Left lobe of liver (tissue), 2 donors: ENCODE results near the gene NRP1. TPM values are rescaled to one million over a fixed set of nuclear protein-coding genes. Genes with fewer than 3 reads are reported as not detected.
"Not testable (repeated sequence)": the region's sequence is repeated elsewhere in the genome, so short reads cannot be mapped to it uniquely, and the experiment has no call there.

Experiments used
- ATAC-seq: fragments of 200-7000 bp; cut with Tn5 transposase; one replicate; pipeline ENCODE4 v1.9.1; 2020; ENCODE audit warnings: mild to moderate bottlenecking, moderate library complexity
- DNase-seq: peaks from one replicate; pipeline ENCODE4 v3.0.0-alpha.2; 2020; ENCODE audit warnings: low spot score
- total RNA-seq: library from RNA; stranded (reverse); gene quantifications from one replicate; pipeline ENCODE4 v1.2.1, GENCODE V29; 2021
- donor health status: DM: no; HTN: no; CAD: no; lungs with moderate emphysema.
- donor health status: DM: no; HTN: yes; CAD: no.

The NRP1 gene
- 20.6 TPM for total RNA-seq

DNA sequence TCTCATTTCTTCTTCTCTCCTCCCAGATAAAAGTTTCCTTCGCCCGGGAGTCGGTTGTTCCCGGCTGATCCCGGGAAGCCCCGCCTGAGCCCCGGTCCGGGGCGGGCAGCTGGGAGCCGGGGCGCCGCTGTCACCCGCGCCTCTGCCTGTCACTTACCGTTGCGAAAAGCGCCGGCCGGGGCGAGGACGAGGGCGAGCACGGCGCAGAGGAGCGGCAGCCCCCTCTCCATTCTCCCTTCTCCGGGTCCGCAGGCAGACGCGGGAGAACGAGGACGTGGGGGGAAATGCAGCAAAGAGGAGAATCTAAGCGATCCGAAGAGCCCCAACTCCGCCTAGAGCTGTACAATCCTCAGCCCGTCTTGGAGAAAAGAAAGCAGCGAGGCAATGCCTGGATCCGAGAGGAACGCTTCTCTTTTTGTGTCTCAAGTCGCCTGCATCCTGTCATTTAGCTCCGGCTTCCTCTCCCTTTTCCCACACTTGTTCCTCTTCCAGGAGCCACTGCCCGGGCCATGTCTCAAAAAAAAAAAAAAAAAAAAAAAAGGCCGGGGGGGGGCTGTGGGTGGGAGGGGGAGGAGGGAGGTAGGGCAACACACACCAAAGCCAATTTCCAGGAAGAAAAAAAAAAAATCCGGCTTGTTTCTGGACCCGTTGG lies at the start of gene NRP1:
TSS of gene NRP1 (minus strand) at position 515 of the 652 bp plus-strand sequence. CDS start at position 230, 285 bp downstream.
- ATAC-seq (no peak), DNase-seq (peak; percentile 52)

DNA sequence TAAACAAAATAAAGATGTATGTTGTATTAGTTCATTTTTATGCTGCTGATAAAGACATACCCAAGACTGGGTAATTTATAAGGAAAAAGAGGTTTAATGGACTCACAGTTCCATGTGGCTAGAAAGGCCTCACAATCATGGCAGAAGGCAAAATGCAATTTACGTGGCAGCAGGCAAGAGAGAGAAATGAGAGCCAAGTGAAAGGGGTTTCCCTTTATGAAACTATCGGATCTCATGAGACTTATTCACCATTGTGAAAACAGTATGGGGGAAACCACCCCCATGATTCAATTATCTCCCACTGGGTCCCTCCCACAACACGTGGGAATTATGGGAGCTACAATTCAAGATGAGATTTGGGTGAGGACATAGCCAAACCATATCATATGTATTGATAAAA lies 49.7 kb upstream of the NRP1 start:
- DNase-seq, ATAC-seq: not testable (repeated sequence)

DNA sequence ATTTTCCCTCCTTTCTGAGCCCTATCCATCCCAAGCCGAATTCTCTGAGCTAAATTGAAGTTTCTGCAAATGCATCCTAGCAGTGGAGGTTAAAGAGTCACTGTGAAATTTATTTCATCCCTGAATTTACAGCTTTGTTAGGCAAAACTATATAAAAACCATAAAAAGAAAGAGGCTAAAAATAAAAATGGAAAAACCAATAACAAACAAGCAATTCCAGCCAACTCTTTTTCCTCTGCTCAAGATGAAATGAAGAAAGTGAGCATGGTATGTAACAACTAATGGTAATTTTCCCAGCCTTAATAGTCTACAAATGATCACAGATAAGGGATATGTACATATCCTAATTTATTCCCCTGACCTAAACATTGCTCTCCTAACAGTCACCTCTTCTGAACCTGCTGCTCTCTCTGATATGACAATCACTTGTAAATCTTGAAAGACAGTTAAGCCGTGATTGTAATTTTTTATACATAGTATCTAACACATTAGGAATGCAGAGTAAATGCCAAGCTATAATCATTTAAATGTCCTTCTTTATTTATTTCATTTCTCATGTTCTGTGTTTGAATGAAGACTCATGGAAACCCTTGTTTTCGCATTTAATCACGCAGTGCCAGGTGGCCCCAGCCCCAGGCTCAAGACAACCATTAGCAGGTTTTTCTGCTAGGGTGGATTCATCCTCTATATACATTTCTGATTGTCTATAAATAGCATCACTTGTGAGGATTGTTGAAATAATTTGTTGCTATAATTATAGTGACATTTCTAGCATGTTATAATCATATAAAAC lies 48.6 kb upstream of the NRP1 start:
- no peak for DNase-seq

DNA sequence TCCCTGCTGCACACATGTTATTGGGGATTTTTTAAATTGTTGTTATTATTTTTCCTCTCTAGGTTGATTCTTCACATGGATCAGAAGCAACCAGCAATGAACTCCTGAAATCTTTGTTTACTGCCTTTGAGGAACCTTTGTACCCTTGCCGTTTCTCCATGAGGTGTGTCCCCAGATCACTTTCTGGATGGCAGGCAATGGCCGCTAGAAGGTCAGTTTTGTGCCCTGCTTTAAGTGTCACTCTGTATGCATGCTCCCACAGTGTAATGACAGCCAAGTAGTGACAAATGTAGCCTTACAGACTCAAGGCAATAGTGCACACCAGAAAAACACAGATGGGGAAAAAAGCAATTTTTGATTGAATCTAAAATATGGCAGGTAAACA lies 47.7 kb upstream of the NRP1 start:
- ATAC-seq (peak; percentile 94), DNase-seq (peak; percentile 63)

More for the DNA sequence above, 48.6 kb upstream of the NRP1 start:
- no peak for ATAC-seq

DNA sequence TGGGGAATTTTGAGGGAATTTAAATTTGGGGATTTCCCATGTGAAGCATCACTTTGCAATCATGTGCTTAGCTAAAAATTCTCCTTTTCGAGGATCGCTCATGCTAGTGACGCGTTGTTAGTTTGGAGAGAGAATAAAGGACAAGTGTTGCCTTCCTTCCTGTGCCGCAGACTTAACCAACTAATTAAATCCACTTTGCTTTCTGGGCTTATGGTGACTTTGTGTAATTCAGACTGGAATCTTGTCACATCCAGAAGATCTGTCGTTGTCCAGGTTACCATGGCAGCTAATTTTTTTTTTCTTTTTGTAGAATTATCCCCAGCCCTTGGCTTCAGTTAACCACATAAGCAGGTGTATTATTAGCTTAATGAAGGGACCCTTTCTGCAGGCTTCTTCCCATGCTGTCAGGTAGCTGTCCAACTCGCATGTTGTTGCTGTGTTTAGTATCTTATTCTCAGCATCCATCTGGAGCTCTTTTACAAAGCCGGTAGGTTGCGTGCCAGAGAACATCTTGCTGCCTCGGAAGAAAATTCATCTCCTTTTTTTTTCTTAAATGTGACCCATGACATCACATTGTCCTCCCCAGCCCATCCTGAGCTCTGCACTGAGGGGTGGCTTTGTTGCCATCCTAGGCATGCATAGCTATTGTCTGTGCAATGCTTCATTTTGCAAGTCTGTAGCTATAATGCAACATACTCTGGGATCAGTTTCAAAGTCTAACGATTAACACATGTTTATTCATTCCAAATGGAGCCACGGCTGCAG lies 47.2 kb upstream of the NRP1 start:
- ATAC-seq = peak; percentile 77
- DNase-seq = no peak

DNA sequence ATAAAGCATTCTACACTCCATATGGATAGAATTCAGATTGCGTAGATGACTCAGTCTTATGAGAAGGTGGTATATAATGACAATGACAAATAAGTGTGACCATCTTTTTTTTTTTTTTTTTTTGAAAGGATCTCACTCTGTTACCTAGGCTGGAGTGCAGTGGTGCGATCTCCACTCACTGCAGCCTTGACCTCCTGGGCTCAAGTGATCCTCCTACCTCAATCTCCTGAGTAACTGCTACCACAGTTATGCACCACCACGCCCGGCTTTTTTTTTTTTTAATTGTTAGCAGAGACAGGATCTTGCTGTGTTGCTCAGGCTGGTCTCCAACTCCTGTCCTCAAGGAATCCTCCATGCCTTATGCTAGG lies 43.2 kb upstream of the NRP1 start:
- DNase-seq = no peak
- no peak for ATAC-seq

DNA sequence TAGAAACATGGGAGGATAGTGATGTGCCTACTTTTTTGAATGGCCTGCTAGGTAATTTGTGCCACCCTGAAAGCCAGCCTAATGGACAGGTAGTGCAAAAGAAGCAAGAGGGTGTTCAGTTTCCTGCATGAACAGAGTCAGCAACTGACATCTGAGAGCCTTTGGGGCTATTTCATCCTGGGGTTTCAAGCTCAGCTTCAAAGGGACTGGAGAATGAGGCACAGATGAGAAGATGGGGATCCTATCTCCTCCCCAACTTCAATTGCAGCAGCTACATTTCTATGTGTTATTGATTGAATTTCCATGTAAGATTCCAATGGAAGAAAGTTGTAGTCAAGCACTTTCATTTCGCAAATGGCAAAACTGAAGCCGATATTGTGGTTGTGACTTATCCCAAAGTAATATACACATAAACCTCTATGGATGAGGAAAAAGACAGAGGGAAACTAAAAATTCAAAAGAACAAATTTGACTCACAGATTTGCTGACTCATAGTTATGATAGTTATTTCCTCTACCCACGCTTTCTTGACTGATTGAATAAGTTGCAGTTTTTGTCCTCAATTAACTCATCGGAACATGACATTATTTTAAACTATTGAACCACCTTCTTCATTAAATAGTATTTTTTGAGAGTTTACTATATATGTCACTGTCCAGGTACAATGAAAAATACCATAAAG lies 42.6 kb upstream of the NRP1 start:
- ATAC-seq (no peak), DNase-seq (no peak)

DNA sequence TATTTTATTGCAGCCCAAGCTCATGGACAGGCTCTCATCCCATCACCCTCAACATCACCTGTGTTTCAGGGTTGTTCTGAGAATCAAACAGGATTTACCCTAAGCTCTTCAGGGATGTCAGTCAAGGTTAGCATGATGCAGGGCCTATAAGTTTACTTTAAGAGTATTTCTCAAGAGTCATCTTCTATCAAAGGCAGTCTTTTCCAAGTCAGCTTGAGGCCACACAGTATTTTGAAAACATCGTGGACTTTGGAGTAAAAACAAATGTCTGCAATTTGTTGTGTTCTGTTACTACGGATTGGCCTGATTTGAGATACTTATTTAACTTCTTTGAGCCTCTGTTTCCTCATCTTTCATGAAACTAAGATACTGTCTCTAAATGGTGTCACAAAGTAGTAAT lies 42.0 kb upstream of the NRP1 start:
- DNase-seq (no peak), ATAC-seq (no peak)

DNA sequence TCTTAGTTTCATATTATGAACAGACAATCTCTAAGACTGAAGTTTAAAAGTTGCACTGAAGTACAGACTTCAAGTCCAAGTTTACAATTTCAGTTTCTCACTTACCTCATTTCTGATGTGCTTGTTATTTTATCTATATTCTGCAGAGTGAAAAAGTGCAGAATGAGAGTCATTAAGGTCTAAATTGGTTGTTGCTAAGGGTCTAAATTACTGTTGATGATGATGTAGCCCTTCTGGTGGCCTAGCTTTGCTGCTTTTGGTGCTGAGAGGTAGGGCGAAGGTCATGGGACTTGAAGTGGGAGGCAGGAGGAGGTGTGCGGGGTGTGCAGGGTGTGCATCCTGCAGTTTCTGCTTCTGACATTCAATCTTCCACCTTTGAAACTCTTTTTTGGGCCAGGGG lies 38.8 kb upstream of the NRP1 start:
- ATAC-seq (no peak), DNase-seq (no peak)

DNA sequence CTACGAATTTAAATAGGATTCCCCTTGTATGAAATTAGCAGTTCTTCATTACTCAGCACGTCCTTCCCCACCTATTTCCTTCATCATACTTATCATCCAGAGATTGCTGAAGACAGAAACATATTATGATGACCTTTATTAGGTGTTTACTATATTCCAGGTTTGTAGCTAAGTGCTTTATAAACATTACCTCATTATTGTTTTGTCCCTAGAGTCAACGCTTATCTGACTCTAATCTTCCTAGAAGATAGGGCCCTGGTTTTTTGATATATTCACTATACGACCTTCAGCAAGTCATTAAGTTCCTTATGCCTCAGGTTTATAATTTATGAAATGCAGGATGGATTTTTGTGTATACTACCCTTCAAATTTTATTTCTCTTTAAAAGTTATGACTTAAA lies 36.8 kb upstream of the NRP1 start:
- ATAC-seq (no peak), DNase-seq (no peak)

DNA sequence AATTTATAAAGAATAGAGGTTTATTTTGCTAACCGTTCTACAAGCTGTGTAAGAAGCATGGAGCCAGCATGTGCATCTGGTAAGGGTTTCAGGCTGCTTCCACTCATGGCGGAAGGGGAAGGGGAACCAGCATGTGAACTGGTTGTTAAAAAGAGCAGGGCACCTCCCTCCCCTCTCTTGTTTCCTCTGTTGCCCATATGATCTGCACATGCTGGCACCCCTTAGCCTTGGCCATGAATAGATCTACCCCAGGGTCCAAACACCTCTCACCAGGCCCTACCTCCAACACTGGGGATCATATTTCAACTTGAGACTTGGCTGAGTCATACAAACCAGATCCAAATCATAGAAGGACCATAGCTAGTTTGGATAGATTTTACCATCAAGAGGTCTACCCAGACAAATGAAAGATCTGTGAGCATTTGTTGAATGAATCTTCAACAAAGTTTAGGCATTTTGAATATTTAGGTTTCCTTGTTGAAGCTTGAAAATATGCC lies 36.0 kb upstream of the NRP1 start:
- ATAC-seq (no peak), DNase-seq (no peak)

DNA sequence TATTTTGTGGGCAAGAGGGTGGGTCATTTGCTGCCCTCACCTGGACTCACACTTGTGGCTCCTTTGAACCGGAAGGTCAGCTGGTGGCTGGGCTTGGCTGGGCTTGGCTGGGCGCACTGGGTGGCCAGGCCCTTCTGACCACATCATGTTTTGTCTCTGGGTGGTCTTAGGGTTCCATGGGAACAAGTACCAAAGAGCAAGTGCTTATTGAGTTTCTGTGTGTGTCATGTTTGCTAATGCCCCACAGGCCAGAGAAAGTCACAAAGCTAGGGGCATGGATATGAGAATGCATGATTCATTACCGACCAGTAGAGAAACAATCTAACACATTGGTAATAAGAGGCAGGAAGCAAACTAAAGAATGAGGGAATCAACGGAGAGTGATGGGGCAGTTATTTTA lies 33.6 kb upstream of the NRP1 start:
- DNase-seq (no peak), ATAC-seq (no peak)

DNA sequence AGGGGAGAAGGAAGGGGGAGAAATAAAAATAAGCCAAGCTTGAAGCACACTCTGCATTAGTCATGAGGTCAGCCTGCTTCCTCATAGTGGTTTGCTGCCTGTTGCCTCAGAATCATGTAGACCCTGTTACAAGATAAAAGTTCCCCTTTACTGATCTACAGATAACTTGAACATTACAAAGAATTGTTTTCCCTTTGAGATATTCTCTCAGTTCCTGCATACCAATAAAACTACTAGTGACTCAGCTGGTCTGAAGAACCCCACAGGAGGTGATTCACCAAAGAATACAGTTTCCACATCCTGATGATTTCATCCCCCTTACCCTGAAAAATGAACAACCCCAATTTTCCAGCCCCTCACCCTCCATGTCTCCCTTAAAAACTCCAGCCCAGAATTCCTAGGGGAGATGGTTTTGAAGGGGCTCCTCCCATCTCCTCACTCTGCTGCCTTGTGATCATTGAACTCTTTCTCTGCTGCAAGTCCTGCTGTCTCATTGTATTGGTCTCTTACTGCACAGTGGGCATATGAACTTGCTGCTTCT lies 31.5 kb upstream of the NRP1 start:
- no peak for ATAC-seq
- no peak for DNase-seq

DNA sequence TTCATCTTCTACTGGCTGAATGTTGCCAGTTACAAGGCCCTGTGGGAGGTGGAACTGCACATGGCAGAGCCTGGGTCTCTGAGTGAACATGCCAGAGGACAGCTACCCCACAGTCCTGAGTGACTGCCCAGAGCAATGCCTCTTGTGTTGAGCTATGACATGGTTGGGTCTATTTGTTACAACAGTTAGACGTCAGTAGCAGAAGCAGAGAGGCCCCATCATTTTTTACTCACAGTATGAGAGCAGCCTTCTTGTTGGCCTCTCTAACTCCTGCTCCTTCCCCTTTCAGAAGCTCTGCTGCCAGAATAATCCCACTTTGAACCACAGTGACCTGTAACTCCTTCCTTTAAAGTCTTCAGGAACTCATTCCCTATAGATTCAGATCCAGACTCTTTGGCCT lies 30.8 kb upstream of the NRP1 start:
- DNase-seq (no peak), ATAC-seq (no peak)

DNA sequence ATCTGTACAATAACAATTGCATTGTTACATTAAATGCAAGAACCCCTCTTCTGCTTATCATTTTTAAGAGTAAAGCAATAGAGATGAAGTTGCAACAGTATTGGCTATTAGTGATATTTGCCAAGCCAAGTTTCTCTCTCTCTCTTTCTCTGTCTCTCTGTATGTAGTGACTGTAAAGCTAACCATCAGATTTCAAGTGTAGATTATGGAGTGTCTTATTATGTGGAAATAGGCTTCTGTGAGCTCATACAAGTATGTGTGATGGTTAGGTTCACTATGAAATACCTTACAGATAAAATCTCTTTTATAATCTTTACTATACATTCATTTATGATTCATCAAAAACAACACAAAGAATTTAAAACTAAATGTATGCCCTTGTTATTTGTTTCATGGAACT lies 28.6 kb upstream of the NRP1 start:
- ATAC-seq (no peak), DNase-seq (no peak)

DNA sequence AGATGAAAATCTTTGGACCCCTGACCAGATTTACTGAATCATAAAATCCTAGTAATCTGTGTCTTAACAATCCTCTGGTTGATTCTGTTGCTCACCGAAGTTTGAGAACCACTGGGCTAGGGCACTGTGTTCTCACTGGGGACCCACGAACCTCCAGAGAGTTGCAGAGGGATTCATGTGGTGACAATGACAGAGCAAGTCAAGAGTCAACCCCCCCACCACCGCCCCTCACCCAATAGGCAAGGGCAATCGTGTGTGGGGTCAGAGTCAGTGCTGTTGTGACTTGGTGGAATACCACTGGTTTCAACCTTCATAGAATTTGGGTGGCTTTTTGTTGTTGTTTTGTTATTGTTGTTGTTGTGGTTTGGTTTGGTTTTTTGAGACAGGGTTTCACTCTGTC lies 23.5 kb upstream of the NRP1 start:
- ATAC-seq (no peak), DNase-seq (no peak)

DNA sequence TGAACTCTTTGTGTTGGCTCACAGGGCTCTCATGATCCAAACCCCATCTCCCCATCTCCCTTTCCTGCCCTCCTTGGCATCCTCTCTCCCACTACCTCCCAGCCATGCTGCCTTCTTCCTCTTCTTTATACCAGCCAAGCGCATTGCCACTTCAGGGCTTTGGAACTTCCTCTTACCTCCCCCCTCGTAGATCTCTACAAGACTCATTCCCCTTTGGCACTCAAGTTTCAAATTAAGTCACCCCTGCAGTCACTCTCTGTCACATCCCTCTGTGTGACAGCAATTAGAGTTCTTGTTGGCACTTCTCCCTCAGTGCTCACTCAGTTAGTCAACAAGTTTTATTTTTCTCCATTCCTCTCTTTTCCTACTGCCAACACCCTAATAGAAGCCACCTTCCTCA lies 20.8 kb upstream of the NRP1 start:
- DNase-seq = no peak
- peak; percentile 28 for ATAC-seq

DNA sequence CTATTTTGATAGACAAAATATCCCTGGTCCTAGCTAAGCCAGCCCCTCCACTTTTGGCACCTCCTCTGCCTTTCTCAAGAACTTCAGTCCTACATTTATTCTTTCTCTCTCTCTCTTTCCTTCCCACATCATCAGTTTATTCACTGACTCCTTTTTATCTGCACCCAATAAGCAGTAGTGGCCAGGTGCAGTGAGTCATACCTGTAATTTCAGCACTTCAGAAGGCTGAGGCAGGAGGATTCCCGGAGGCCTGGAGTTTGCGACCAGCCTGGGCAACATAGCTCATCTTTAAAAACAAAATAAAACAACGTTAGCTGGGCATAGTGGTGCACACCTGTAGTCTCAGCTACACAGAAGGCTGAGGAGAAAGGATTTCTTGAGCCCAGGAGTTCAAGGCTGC lies 19.4 kb upstream of the NRP1 start:
- ATAC-seq (no peak), DNase-seq (no peak)

DNA sequence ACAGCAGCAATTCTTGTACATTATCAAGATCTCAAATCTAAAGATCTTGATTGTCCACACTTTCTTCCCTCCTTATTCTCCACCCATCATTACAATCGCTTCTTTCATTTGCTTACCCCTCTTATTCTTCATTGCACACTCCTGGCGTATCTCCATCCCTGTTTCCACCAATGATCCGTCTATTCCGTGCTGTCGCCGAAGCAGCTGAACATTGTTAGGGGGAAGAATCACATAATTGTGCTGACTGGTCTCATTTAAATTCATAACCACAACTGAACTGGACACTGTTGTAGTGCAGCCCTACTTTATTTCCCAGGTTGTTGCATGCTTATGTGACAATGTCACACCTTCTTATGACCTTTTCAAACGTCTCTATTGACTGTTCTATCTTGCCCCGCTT lies 18.9 kb upstream of the NRP1 start:
- ATAC-seq (no peak), DNase-seq (no peak)

DNA sequence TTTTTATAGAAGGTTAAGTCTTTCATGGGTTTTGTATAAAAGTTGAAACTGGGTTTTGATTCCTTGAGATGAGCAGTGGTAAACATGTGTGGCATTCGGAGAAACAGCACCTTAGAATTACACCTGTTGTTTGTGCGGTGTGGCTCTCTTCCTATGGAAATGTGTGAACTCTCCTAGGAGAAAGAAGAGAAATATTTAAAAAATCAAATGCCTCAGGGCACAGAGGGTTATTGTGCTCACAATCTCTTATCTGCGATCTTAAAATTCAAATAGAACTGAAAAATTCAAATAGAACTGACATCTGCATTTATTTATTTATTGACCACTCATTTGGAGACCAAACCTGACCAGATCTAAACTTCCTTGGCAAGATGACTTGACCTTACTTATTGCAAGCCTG lies 18.1 kb upstream of the NRP1 start:
- ATAC-seq = no peak
- no peak for DNase-seq

DNA sequence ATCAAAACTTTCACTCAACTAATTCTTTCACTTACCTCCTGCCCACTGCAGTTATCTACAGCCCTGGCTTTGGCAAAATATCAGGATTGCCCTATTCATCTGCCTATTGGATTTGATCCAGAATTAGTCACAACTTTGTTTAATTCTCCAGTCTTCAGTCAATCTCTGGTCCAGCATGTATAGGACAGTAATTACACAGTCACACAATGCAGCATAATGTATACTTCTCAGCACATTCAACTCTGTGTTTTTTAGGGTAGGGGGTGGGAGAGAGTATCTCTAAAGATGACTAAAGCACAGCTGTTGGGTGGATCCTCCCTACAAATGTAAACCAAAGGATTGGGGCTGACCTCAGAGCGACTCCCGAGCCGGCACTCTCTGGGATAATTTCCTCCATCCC lies 17.7 kb upstream of the NRP1 start:
- no peak for ATAC-seq

More for the DNA sequence above, 17.7 kb upstream of the NRP1 start:
- no peak for DNase-seq
